ENCODE data around the gene KMT2A.
"Not testable (repeated sequence)": the region's sequence is repeated elsewhere in the genome, so short reads cannot be mapped to it uniquely, and the experiment has no call there.

KMT2A gene

GRCh38 chr11:118406599-118407166, 29.6 kb upstream of the KMT2A start:
- DNase-seq (ENCODE audit: low read depth), result peak; percentile 14
- TF ChIP-seq, protein P1, sequence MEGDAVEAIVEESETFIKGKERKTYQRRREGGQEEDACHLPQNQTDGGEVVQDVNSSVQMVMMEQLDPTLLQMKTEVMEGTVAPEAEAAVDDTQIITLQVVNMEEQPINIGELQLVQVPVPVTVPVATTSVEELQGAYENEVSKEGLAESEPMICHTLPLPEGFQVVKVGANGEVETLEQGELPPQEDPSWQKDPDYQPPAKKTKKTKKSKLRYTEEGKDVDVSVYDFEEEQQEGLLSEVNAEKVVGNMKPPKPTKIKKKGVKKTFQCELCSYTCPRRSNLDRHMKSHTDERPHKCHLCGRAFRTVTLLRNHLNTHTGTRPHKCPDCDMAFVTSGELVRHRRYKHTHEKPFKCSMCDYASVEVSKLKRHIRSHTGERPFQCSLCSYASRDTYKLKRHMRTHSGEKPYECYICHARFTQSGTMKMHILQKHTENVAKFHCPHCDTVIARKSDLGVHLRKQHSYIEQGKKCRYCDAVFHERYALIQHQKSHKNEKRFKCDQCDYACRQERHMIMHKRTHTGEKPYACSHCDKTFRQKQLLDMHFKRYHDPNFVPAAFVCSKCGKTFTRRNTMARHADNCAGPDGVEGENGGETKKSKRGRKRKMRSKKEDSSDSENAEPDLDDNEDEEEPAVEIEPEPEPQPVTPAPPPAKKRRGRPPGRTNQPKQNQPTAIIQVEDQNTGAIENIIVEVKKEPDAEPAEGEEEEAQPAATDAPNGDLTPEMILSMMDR (IDR thresholded peaks at IDR 0.05; ENCODE audit: control insufficient read depth, insufficient read depth, low read depth, low read length, missing control alignments), result no peak

GRCh38 chr11:118410055-118410745, 26.1 kb upstream of the KMT2A start:
- DNase-seq (ENCODE audit: low read depth), result no peak
- TF ChIP-seq, protein P1 (IDR thresholded peaks at IDR 0.05; ENCODE audit: control insufficient read depth, insufficient read depth, low read depth, low read length, missing control alignments), result no peak
- H3K4me3 ChIP-seq (ENCODE audit: control insufficient read depth, low read depth, low read length), result no peak overlapping the region

More at GRCh38 chr11:118406599-118407166, 29.6 kb upstream of the KMT2A start:
- no peak overlapping the region for H3K4me3 ChIP-seq (ENCODE audit: control insufficient read depth, low read depth, low read length)

GRCh38 chr11:118411530-118411929, 24.8 kb upstream of the KMT2A start:
- no peak for DNase-seq (ENCODE audit: low read depth)
- TF ChIP-seq, protein P1 (IDR thresholded peaks at IDR 0.05; ENCODE audit: control insufficient read depth, insufficient read depth, low read depth, low read length, missing control alignments), result no peak
- H3K4me3 ChIP-seq (ENCODE audit: control insufficient read depth, low read depth, low read length), result no peak overlapping the region

GRCh38 chr11:118412921-118413320, 23.4 kb upstream of the KMT2A start:
- no peak for DNase-seq (ENCODE audit: low read depth)
- TF ChIP-seq, protein P1 (IDR thresholded peaks at IDR 0.05; ENCODE audit: control insufficient read depth, insufficient read depth, low read depth, low read length, missing control alignments), result no peak
- no peak overlapping the region for H3K4me3 ChIP-seq (ENCODE audit: control insufficient read depth, low read depth, low read length)

GRCh38 chr11:118415062-118415738, 21.1 kb upstream of the KMT2A start:
- TF ChIP-seq, protein P1 (IDR thresholded peaks at IDR 0.05; ENCODE audit: control insufficient read depth, insufficient read depth, low read depth, low read length, missing control alignments), result no peak
- DNase-seq (ENCODE audit: low read depth), result no peak
- H3K4me3 ChIP-seq (ENCODE audit: control insufficient read depth, low read depth, low read length), result no peak overlapping the region

- H3K4me3 ChIP-seq (ENCODE audit: control insufficient read depth, low read depth, low read length), result no peak overlapping the region
- peak; percentile 95 for DNase-seq (ENCODE audit: low read depth)
- TF ChIP-seq, protein P1 (IDR thresholded peaks at IDR 0.05; ENCODE audit: control insufficient read depth, insufficient read depth, low read depth, low read length, missing control alignments), result no peak
Measured at GRCh38 chr11:118415739-118416068, 20.6 kb upstream of the KMT2A start.

- DNase-seq (ENCODE audit: low read depth); H3K4me3 ChIP-seq (ENCODE audit: control insufficient read depth, low read depth, low read length): not testable (repeated sequence)
Measured at GRCh38 chr11:118416900-118417299, 19.4 kb upstream of the KMT2A start.

Measured in AG09309 (cell line).